ENCODE measurements around the gene ZFP36L1. TPM values are rescaled to one million over a fixed set of nuclear protein-coding genes. Genes with fewer than 3 reads are reported as not detected.
A peak's percentile ranks its signal among the peaks of the same experiment; 100 is the strongest.

The ZFP36L1 gene
- total and polyA plus RNA-seq, 2 of the 13 experiments (the other 11 are each of a cell fraction or from before 2014, with no cell fraction given), result 7.4 to 10.2 TPM

DNA sequence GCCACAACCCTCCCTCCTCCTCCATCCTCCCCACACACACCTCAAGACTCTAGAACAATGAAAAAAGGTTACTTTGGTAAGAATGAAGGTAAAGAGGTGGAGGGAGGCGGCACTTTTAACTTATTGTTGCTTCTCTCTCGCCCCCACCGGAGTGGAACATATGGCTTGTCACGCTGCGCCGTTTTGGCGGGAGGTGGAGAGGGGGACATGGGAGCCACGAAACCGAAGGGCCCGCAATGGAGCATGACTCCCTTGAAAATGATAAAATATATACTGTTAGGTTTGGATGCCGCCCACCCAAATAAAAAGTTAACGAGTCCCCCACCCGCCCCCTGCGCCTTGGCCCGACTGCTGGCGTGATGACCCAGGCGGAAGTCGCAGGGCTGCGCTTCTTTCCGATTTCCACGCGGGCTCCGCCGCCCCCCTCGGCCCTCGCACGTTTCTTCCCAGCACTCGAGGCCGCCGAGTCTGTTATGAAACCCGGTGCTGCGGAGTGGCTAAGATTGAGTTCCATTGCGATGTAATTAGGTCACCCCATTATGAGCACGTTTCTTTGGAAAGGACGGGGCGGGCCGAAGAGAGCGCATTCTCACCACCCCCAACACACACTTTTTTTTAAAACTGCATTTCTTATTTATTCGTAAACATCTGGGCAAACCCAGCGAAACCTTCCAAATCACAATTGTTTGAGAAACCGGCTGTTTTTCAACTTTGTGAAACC is 1.4 kb upstream of the ZFP36L1 start (continued):
- TF ChIP-seq, protein P1, sequence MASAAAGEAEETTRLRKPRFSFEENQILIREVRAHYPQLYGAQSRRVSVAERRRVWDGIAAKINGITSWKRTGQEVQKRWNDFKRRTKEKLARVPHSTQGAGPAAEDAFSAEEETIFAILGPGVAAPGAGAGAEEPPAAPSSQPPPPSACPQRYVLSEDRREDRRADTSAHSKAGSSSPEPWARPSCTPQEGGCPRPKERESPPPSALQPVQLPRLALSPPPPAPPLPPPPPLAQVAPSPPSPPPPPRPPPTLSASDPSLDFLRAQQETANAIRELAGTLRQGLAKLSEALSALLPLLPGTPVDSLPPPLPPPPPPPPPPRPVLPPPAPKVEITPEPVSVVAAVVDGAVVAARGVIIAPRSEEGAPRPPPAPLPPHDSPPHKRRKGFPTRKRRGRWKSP (CRISPR knock-in tag; IDR thresholded peaks at IDR 0.05), result peak; percentile 49; the same call in 1 of the 2 replicates
- TF ChIP-seq CREM (IDR thresholded peaks at IDR 0.05), result peak; percentile 13; the same call in 1 of the 2 replicates
- TF ChIP-seq CREM (CRISPR knock-in tag; IDR thresholded peaks at IDR 0.05), result no peak
- no peak for TF ChIP-seq ATAD3A (CRISPR knock-in tag; IDR thresholded peaks at IDR 0.05)
- peak; percentile 85; the same call in 1 of the 2 replicates for TF ChIP-seq NFKB2 (CRISPR knock-in tag; IDR thresholded peaks at IDR 0.05; ENCODE audit: borderline replicate concordance)
- TF ChIP-seq HMGA1 (CRISPR knock-in tag; conservative IDR thresholded peaks at IDR 0.05), result no peak
- TF ChIP-seq CHD2 (IDR thresholded peaks at IDR 0.05; ENCODE audit: low read depth, low read length), result no peak
- 0 out of 2 replicates have a peak, but pooled peaks have one; percentile 27 for TF ChIP-seq ZNF7 (CRISPR knock-in tag; IDR thresholded peaks at IDR 0.05)
- no peak for TF ChIP-seq KMT2A (CRISPR knock-in tag; IDR thresholded peaks at IDR 0.05)
- peak; percentile 74; the same call in 1 of the 2 replicates for TF ChIP-seq MEIS1 (CRISPR knock-in tag; IDR thresholded peaks at IDR 0.05; ENCODE audit: borderline replicate concordance)
- no peak for TF ChIP-seq ZNF556 (CRISPR knock-in tag; IDR thresholded peaks at IDR 0.05; ENCODE audit: borderline replicate concordance)
- TF ChIP-seq PHF20 (CRISPR knock-in tag; IDR thresholded peaks at IDR 0.05), result no peak
- TF ChIP-seq PAWR (CRISPR knock-in tag; IDR thresholded peaks at IDR 0.05; ENCODE audit: borderline replicate concordance), result no peak
- TF ChIP-seq, protein P2, sequence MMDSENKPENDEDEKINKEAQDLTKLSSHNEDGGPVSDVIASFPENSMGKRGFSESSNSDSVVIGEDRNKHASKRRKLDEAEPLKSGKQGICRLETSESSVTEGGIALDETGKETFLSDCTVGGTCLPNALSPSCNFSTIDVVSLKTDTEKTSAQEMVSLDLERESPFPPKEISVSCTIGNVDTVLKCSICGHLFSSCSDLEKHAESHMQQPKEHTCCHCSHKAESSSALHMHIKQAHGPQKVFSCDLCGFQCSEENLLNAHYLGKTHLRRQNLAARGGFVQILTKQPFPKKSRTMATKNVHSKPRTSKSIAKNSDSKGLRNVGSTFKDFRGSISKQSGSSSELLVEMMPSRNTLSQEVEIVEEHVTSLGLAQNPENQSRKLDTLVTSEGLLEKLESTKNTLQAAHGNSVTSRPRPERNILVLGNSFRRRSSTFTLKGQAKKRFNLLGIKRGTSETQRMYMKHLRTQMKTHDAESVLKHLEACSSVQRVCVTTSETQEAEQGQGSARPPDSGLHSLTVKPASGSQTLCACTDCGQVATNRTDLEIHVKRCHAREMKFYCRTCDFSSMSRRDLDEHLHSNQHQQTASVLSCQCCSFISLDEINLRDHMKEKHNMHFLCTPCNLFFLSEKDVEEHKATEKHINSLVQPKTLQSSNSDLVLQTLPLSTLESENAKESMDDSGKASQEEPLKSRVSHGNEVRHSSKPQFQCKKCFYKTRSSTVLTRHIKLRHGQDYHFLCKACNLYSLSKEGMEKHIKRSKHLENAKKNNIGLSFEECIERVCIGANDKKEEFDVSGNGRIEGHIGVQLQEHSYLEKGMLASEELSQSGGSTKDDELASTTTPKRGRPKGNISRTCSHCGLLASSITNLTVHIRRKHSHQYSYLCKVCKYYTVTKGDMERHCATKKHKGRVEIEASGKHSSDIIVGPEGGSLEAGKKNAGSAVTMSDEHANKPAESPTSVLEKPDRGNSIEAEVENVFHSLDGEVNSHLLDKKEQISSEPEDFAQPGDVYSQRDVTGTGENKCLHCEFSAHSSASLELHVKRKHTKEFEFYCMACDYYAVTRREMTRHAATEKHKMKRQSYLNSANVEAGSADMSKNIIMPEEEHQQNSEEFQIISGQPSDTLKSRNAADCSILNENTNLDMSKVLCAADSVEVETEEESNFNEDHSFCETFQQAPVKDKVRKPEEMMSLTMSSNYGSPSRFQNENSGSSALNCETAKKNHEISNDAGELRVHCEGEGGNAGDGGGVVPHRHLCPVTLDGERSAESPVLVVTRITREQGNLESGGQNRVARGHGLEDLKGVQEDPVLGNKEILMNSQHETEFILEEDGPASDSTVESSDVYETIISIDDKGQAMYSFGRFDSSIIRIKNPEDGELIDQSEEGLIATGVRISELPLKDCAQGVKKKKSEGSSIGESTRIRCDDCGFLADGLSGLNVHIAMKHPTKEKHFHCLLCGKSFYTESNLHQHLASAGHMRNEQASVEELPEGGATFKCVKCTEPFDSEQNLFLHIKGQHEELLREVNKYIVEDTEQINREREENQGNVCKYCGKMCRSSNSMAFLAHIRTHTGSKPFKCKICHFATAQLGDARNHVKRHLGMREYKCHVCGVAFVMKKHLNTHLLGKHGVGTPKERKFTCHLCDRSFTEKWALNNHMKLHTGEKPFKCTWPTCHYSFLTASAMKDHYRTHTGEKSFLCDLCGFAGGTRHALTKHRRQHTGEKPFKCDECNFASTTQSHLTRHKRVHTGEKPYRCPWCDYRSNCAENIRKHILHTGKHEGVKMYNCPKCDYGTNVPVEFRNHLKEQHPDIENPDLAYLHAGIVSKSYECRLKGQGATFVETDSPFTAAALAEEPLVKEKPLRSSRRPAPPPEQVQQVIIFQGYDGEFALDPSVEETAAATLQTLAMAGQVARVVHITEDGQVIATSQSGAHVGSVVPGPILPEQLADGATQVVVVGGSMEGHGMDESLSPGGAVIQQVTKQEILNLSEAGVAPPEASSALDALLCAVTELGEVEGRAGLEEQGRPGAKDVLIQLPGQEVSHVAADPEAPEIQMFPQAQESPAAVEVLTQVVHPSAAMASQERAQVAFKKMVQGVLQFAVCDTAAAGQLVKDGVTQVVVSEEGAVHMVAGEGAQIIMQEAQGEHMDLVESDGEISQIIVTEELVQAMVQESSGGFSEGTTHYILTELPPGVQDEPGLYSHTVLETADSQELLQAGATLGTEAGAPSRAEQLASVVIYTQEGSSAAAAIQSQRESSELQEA (CRISPR knock-in tag; IDR thresholded peaks at IDR 0.05; ENCODE audit: not compliant biosample characterization), result no peak
- TF ChIP-seq HDAC6 (IDR thresholded peaks at IDR 0.05; ENCODE audit: low read depth, low read length), result no peak
- TF ChIP-seq ZNF607 (CRISPR knock-in tag; IDR thresholded peaks at IDR 0.05; ENCODE audit: borderline replicate concordance), result no peak
- TF ChIP-seq ZSCAN12 (CRISPR knock-in tag; IDR thresholded peaks at IDR 0.05), result peak; percentile 57; the same call in 1 of the 2 replicates
- TF ChIP-seq ZSCAN25 (CRISPR knock-in tag; IDR thresholded peaks at IDR 0.05), result no peak
- TF ChIP-seq, protein P3, sequence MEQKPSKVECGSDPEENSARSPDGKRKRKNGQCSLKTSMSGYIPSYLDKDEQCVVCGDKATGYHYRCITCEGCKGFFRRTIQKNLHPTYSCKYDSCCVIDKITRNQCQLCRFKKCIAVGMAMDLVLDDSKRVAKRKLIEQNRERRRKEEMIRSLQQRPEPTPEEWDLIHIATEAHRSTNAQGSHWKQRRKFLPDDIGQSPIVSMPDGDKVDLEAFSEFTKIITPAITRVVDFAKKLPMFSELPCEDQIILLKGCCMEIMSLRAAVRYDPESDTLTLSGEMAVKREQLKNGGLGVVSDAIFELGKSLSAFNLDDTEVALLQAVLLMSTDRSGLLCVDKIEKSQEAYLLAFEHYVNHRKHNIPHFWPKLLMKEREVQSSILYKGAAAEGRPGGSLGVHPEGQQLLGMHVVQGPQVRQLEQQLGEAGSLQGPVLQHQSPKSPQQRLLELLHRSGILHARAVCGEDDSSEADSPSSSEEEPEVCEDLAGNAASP (CRISPR knock-in tag; IDR thresholded peaks at IDR 0.05; ENCODE audit: borderline replicate concordance), result no peak
- no peak for TF ChIP-seq ISX (CRISPR knock-in tag; conservative IDR thresholded peaks at IDR 0.05)

Measured in HepG2 (cell line).